Omental fat pad (tissue), 4 donors: ENCODE results near the gene TPPP3. TPM values are rescaled to one million over a fixed set of nuclear protein-coding genes. Genes with fewer than 3 reads are reported as not detected.
A peak's percentile ranks its signal among the peaks of the same experiment; 100 is the strongest.
"Not testable (repeated sequence)": the region's sequence is repeated elsewhere in the genome, so short reads cannot be mapped to it uniquely, and the experiment has no call there.

Experiments
- ATAC-seq: fragments of 150-250 bp; one replicate; pipeline ENCODE4 v1.9.1; 2016; ENCODE audit warnings: mild to moderate bottlenecking, moderate library complexity; ENCODE audit not compliant: low FRiP score
- DNase-seq: peaks from one replicate; pipeline ENCODE4 v3.0.0-alpha.2; 2019; ENCODE audit warnings: low spot score
- total RNA-seq, 4 donors: library from RNA; depleted of rRNA; stranded (reverse); fragments of >200 nt; gene quantifications; one replicate each; pipeline ENCODE4 v1.1.0, GENCODE V29; 2016
- TF ChIP-seq, protein P1 (sequence below), 3 donors: fragments of 450-650 bp; IDR thresholded peaks; one replicate each; pipeline ENCODE4 v1.5.1; 2016 to 2017; ENCODE audit warnings: antibody characterized with exemption in 3 of 3, mild to moderate bottlenecking in 3 of 3, moderate library complexity in 2 of 3

TPPP3 gene
- total RNA-seq, 4 donors from 2014 or later = 1.0 to 24.9 (median 8.9) TPM

DNA sequence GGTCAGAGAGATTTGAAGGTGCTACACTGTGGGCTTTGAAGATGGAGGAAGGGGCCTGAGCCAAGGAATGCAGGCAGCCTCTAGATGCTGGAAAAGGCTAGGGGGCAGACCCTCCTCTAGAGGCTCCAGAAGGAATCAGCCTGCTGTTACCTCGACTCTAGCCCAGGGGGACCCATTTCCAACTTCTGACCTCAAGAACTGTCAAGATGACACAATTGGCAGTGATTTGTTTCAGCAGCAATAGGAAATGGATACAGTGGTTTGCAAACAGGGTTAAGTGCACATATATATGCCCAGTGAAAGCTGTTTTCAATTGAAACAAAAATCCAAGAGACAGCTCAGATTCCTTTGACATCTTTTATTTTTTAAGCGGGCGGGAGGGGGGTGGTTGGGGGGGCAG is 26.6 kb upstream of the TPPP3 start:
- TF ChIP-seq, protein P1, sequence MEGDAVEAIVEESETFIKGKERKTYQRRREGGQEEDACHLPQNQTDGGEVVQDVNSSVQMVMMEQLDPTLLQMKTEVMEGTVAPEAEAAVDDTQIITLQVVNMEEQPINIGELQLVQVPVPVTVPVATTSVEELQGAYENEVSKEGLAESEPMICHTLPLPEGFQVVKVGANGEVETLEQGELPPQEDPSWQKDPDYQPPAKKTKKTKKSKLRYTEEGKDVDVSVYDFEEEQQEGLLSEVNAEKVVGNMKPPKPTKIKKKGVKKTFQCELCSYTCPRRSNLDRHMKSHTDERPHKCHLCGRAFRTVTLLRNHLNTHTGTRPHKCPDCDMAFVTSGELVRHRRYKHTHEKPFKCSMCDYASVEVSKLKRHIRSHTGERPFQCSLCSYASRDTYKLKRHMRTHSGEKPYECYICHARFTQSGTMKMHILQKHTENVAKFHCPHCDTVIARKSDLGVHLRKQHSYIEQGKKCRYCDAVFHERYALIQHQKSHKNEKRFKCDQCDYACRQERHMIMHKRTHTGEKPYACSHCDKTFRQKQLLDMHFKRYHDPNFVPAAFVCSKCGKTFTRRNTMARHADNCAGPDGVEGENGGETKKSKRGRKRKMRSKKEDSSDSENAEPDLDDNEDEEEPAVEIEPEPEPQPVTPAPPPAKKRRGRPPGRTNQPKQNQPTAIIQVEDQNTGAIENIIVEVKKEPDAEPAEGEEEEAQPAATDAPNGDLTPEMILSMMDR (IDR thresholded peaks at IDR 0.05) = no peak
- DNase-seq (no peak), ATAC-seq (no peak)

DNA sequence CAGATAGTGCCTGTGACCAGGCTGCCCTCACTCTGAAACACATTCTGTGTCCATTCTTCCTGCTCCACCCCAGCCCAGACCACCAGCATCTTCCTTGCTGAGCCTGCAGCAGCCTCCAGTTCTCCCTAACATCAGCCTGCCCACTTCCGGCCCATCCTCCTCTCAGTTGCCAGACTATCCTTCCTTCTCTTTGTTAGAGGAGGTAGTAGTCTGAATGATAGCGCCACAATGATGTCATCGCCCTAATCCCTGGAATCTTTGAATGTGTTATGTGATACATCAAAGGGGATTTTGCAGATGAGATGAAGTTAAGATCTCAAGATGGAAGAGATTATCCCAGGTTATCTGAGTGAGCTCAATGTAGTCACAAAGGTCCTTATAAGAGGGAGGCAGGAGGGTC is 26.2 kb upstream of the TPPP3 start:
- TF ChIP-seq, protein P1 (IDR thresholded peaks at IDR 0.05) = no peak
- no peak for ATAC-seq
- no peak for DNase-seq

DNA sequence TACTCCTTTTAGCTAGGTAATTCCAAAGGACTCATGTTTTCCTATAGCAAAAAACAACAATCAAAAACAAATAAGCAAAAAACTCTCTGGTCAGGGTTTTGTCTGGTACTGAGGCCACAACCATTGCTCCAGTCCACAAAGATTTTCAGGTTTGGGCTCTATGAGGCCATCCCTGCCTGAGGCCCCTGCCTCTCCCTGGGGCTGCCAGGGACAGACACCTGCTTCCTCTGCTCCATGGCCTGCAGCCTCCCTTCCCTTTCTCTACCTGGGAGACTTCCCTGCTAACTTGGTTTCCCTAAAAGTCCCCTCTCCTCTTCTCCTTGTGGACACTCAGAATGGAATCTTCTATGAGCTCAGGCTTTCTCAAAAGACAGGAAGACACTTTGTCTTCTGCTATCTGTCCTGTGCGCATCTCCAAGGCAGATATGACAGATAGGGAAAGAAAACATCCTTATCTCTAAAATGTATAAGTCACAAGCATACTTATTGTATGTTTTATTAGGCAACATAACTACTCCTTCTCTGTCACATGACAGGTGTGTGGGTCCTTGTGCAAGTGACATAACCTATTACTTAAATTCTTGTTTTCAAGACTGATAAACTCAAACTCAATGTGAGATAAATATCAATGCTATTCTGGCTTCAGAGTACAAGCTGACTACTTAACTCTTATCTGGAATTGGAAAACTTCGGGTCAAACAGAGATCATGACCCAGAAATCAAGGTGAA is 24.2 kb upstream of the TPPP3 start:
- TF ChIP-seq, protein P1 (IDR thresholded peaks at IDR 0.05) = no peak
- DNase-seq (no peak), ATAC-seq (no peak)

DNA sequence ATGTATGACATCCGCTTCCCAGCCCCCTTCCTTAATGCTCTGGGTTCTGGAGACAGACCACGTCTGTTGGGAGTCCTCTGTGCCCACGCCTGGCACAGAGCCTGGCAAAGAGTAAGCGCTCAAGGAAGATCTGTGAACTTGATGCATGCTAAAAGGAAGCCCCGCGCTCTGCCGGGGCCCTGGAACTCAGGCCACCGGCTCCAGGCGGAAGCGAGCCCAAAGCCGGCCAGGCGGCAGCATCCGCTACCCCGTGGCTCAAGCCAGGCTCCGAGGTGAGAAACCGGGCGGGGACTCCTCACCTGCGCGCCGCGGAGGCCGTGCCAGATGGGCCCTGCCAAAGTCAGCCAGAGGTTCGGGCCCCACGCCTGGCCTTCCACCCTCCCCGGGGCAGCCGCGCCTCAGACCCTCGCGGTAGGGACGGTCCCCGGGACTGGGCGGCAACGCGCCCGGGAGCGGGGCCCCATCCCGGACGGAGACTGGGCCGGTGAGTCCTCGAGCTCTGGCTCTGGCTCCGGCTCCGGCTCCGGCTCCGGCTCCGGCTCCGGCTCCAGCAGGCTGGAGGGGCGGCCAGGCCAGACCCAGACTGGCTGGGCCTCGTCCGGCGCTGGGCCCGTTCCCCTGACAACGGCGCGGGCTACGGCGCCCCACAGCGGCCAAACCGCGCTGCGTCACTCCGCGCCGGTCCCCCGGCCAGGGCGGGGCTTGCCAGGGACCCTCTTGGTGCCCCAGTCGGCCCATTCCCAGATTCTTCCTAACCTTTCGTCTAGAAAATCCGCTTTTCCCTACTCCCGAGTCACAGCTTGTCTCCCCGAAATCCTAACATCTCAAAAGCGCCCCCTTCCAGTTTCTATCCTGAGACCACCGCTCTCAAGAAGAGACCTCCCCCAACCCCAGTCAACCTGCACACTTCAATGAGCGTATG is 22.8 kb upstream of the TPPP3 start, which contains the start of gene ZDHHC1:
TSS of gene ZDHHC1 (minus strand) at position 606 of the 922 bp plus-strand sequence. CDS start 8,702 bp downstream, outside the sequence.
- DNase-seq (no peak), ATAC-seq (peak; percentile 93)
- TF ChIP-seq, protein P1 (IDR thresholded peaks at IDR 0.05) = no peak

- ATAC-seq, DNase-seq: not testable (repeated sequence)
Observed at GRCh38 chr16:67415421-67415820, 22.1 kb upstream of the TPPP3 start.

DNA sequence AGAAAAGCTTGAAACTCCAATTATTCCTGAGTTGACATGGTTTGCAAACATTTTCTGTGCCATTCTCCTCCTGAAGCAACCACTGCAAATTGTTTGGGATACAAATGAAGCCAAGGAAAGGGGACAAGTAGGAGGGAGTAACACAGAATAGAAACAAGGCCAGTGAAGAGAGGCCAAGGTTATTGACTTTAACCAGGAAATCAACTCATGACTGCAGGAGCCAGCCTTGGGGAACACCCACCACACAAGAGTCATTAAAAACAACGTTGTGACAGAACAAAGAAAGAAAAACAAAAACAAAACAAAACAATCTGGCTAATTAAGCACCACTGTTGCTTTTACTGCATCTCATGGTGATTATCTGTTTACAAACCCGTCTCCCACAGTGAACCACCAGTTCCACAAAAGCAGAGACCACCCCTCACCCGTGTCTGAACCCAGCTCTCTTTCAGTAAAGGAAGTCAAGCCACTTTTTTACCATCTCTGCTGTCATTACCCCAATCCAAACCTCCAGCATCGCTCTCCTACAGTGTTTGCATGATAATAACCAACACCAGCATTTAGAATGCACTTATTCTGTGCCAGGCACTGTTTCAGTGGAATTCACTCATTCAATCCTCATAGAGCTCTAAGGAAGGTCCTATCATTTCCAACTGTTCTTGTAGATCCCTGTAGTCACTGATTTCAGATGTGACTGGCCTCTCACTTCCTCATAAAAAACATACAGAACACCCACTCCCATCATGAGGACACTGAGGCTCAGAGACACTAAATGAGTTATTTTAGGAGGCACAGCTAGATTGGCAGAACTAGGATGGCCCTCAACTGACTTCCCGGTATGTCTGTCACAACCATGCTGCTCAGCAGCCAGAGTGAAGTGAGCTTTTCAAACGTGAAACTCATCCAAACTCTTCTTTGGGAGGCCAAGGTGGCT is 20.9 kb upstream of the TPPP3 start:
- no peak for ATAC-seq
- TF ChIP-seq, protein P1 (IDR thresholded peaks at IDR 0.05) = no peak
- no peak for DNase-seq
